ENCODE results near the gene LILRB3.
"Not testable (repeated sequence)": the region's sequence is repeated elsewhere in the genome, so short reads cannot be mapped to it uniquely, and the experiment has no call there.

The LILRB3 gene

GRCh38 chr19:54242234-54242633, 19.4 kb upstream of the LILRB3 start:
- not testable (repeated sequence) for DNase-seq

- DNase-seq: not testable (repeated sequence)
These were observed 17.8 kb upstream of the LILRB3 start for GRCh38 chr19:54240372-54241336.

DNA sequence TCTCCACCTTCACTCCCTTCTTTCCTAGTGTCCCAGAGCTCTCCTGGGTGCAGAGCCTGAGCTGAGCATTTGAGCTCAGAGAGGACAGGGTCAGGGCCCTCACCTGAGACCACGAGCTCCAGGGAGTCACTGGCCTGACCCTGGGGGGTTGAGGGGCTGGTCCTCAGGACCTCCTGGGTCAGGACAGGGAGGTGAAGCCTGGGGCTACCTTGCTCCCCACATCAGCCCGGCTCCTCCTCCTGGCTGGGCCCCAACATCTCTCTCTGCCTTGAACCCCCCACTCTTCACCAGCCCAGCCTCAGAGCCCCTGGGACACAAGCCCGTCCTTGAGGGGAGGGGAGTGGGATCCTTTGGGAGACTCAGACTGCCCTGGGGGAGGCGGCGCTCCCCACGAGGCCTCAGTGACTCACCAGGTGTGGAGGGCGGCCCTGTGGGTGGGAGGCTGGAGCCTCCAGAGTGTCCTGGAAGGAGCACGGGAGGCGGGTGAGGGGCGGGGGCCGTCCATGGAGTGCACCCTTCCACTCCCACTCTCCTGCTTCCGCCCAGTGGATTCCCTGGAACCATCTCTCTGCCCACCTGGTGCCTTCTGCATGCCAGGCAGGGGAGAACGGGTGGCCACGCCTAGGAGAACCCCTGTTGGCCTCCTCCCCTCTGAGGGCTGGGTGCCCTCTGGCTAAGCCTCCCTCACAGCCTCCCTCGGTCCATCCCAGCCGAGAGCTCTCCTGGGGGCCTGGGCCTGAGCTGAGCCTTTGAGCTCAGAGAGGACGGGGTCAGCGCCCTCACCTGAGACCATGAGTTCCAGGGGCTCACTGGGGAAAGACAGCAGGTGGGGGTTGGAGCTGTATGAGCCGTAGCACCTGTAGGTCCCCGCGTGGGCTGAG, 16.9 kb upstream of the LILRB3 start:
- DNase-seq: not testable (repeated sequence)

DNA sequence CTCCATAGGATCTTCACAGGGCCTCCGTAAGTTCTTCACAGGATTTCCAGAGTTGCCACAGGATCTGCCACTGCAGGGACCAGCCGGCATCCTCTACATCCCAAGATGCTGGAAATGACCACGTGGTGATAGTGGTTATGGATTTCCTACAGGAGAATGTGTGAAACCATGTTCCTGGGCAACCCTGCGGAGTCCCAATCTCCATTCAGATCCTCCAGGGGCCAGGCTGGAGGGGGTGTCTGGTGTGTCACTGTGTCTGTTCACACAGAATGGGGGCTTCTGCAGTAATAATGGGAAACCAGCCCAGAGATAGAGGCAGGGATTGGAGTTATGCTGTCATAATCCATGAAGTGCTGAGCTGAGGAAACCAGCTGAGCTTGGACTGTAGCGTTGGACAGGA, 11.1 kb upstream of the LILRB3 start:
- no peak for DNase-seq

DNA sequence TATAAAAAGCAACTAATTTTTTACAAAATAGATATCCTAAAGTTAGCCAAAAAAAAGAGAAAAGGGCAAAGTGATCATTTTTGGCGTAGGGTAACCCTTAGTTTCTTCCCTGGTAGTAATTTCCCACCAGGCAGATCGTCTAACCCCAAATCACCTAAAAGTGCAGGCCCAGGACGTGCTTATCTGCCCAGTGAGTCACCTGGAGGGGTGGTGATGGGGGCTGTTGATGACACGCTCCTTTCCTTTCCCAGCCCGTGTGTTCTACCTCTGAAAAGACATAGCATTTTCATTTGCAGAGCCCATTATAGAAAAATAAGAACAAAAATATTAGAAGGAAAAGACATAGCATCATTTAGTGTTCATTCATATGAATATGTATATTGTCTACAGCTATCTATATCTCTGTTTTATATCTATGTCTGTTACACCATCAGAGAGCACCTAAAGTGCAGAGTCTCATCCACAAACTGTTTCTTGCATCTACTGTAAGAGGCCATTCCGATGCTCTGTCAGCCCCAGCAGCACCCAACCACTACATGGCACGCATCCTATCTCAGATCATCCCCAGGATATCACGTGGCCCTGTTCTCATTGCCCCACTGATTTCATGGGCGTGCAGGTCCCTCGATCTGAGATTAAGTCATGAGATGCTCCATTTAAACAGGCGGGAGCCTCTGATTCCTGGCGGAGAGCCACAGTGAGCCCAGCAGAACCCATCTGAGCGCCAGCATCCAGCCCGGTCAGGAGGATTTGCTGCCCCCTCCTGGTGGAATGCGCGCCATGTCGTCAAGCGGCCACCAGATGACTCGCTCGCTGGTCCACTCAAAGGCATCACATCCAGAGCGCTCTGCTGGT, 8.5 kb upstream of the LILRB3 start:
- DNase-seq: peak; percentile 54 to 84

- no peak for DNase-seq
These were observed 7.2 kb upstream of the LILRB3 start for GRCh38 chr19:54230031-54230430.

DNA sequence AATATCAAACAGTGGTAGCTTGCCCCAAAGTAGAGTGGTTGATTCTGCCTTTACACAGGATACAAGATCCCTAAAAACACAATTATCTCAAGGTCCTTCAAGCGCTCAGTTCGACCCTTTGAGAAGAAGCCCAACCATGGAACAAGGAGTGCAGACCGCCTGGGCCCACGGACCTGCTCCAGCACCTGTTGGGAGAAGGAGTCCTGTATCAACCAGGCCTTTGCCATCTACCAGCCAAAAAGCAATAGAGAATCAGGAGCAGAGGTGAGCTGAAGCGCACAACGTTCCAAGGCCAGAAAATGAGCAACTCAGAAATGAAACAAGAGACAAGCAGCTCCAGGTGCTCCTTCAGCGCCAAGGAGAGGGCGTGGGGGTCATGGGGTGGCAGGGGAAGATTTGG, 6.3 kb upstream of the LILRB3 start:
- no peak for DNase-seq

DNA sequence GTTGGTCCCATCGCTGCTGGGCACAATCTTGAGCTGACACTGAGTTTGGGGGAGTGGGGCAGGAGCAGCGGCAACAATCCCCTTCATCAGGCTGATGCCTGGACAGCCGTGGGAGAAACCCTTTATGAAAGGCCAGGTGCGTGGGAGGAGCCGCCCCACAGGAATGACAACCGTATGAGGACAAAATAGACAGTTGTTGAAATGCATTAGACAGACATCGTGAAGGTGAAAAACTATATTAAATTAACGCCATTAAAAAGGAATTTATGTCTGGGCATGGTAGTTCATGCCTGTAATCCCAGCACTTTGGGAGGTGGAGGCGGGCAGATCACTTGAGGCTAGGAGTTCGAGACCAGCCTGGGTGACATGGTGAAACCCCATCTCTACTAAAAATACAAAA, 1.8 kb upstream of the LILRB3 start:
- DNase-seq: not testable (repeated sequence)

- DNase-seq: not testable (repeated sequence)
These were observed 1.1 kb upstream of the LILRB3 start for GRCh38 chr19:54223937-54224281.

DNA sequence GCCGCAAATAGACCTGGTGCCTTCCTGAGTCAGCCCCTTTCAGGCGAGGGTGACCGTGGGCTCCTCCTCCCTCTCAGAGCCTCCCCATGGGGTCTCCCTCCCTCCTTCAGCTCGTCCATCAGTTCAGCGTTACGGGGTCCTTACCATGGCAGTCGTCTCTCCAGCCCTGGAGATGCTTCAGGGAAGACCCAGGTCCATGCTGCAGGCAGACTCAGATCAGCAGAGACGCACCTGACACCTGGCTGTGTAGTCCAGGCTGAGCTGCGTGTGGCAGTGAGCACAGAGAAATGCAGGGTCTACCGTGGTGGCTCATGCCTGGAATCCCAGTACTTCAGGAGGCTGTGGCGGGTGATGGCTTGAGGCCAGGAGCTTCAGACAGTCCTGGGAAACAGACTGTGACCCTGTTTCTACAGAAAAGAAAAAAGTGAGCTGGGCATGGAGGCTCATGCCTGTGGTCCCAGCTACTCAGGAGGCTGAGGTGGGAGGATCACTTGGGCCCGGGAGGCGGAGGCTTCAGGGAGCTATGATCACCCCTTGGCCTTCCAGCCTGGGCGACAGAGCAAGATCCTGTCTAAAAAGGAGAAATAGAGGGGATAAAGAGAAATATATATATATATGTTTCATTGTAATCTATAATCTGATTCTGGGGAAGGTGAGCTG, 600 bp upstream of the LILRB3 start:
- DNase-seq: not testable (repeated sequence)

DNA sequence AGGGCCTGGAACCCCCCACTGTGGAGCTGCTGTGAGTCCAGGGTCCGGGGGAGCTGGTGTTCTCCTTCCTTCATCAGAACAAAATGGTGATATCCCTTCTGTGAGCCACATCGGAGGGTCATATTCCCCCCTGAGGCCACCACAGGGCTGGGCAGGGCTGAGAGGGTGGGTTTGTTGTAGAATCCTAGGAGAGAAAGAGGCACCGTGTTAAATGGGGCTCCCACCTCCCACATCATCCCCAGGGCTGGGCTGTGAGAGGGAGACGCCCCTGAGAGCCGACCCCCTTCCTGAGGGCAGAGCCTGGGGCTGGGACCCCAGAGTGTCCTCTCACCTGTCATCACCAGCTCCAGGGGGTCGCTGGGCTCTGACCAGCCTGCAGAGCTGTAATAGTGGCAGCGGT, 860 bp downstream of the LILRB3 start:
- not testable (repeated sequence) for DNase-seq

GRCh38 chr19:54219702-54220101, 3.1 kb downstream of the LILRB3 start:
- not testable (repeated sequence) for DNase-seq

- no peak for DNase-seq
These were observed 3.7 kb downstream of the LILRB3 start for GRCh38 chr19:54218960-54219661.

- DNase-seq: no peak
These were observed 4.5 kb downstream of the LILRB3 start for GRCh38 chr19:54218259-54218658.

DNA sequence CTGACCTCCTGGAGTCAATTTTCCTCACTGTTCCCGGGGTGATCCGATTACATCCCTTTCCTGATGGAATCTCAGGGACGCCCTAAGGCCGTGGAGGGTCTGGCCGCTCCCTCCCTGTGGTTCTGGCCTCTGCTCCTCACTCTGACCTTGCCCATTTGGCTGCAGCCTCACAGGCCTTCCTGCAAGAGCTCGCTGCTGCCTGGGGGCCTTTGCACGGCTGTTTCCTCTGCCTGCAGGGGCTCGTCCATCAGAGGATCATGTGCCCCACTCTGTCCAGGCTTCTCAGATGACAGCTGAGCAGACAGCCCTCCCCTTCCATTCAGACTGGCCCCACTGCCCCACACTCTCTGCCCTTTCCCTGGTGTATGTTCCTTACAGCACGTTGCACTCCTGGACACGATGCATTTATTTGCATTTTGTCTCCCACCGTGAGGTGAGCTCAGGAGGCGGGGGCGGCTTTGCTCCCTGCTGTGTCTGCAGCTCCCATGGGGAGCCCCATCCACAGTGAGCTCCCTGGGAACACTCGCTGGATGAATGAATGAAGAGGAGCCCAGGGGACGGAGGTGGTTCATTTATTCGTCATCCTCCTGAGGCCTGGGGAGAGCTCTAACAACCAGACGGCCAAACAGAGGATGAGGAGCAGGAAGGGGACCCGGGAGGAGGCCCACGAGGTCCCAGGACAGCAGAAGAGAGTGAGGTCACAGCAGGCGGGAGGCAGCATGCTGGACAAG, 5.1 kb downstream of the LILRB3 start:
- not testable (repeated sequence) for DNase-seq

DNA sequence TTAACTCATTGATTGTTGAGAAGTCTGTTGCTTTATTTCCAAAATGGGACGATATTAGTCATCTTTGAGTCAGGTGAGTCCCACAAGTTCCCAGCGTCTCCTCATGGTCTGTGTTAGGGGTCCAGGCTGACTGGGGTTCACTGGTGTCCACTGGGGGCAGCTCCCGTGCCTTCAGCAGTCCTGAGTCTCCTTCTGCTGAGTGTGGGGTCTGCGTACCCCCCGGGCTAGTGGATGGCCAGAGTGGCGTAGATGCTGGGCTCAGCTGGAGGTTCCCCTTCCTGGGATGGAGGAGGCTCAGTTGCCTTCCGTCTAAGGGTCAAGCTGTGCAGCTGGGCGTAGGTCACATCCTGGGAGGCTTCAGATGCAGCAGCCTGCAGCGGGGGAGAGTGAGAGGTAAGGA, 5.9 kb downstream of the LILRB3 start:
- no peak for DNase-seq

- not testable (repeated sequence) for DNase-seq
These were observed 8.1 kb downstream of the LILRB3 start for GRCh38 chr19:54214734-54215133.

DNA sequence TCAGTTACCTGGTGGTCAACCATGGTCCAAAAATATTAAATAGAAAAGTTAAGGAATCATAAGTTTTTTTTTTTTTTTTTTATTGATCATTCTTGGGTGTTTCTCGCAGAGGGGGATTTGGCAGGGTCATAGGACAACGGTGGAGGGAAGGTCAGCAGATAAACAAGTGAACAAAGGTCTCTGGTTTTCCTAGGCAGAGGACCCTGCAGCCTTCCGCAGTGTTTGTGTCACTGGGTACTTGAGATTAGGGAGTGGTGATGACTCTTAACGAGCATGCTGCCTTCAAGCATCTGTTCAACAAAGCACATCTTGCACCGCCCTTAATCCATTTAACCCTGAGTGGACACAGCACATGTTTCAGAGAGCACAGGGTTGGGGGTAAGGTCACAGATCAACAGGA, 8.6 kb downstream of the LILRB3 start:
- DNase-seq: not testable (repeated sequence)

GRCh38 chr19:54211235-54211634, 11.6 kb downstream of the LILRB3 start:
- DNase-seq: no peak

GRCh38 chr19:54209811-54210494, 12.9 kb downstream of the LILRB3 start:
- DNase-seq: peak; percentile 70 to 74

Measured in hippocampal formation (tissue), 2 donors.